ENCODE results near the gene BEST1. TPM values are rescaled to one million over a fixed set of nuclear protein-coding genes. Genes with fewer than 3 reads are reported as not detected.
A peak's percentile ranks its signal among the peaks of the same experiment; 100 is the strongest.

BEST1 gene
- total RNA-seq, 6 experiments from 2014 or later, result 0.92 to 2.0 (median 1.9) TPM

- Mint-ChIP-seq H3K36me3 (ENCODE audit: low read depth) (no peaks in the 10 kb centered on the region), H3K4me3 (peak overlapping the region; percentile 71), H3K4me1 (ENCODE audit: low read depth) (peaks cover 13% of the 10 kb centered on the region), H3K27me3 (ENCODE audit: insufficient read depth) (peaks cover 3% of the 10 kb centered on the region; the same call in 1 of the 2 replicates), H3K27ac (peak overlapping the region; percentile 88; the same call in 1 of the 2 replicates), H3K9me3 (no peaks in the 10 kb centered on the region)
- TF ChIP-seq CTCF (IDR thresholded peaks at IDR 0.05), result no peak; the same call in 1 of the 2 replicates
- DNase-seq, result no peak
Measured at GRCh38 chr11:61955422-61956135, 5.4 kb downstream of the BEST1 start.

- DNase-seq, result no peak
- Mint-ChIP-seq H3K4me1 (ENCODE audit: low read depth) (peaks cover 16% of the 10 kb centered on the region), H3K9me3 (no peaks in the 10 kb centered on the region), H3K27me3 (ENCODE audit: insufficient read depth) (peaks cover 3% of the 10 kb centered on the region; the same call in 1 of the 2 replicates), H3K4me3 (peak overlapping the region; percentile 47; the same call in 1 of the 2 replicates), H3K36me3 (ENCODE audit: low read depth) (no peaks in the 10 kb centered on the region), H3K27ac (no peak overlapping the region)
- TF ChIP-seq CTCF (IDR thresholded peaks at IDR 0.05), result no peak
Measured at GRCh38 chr11:61956191-61957020, 6.3 kb downstream of the BEST1 start.

GRCh38 chr11:61957021-61957770 is 7.0 kb downstream of the BEST1 start:
- no peak for TF ChIP-seq CTCF (IDR thresholded peaks at IDR 0.05)
- H3K4me3 Mint-ChIP-seq, result no peak overlapping the region
- H3K9me3 Mint-ChIP-seq, result no peaks in the 10 kb centered on the region
- no peaks in the 10 kb centered on the region for H3K36me3 Mint-ChIP-seq (ENCODE audit: low read depth)
- no peak for DNase-seq
- H3K27me3 Mint-ChIP-seq (ENCODE audit: insufficient read depth), result peaks cover 9% of the 10 kb centered on the region
- H3K27ac Mint-ChIP-seq, result no peak overlapping the region
- peaks cover 23% of the 10 kb centered on the region for H3K4me1 Mint-ChIP-seq (ENCODE audit: low read depth)

GRCh38 chr11:61958590-61958989 is 8.4 kb downstream of the BEST1 start:
- no peak for DNase-seq
- Mint-ChIP-seq H3K27ac (no peak overlapping the region; the same call in 1 of the 2 replicates), H3K36me3 (ENCODE audit: low read depth) (peaks cover 12% of the 10 kb centered on the region), H3K27me3 (ENCODE audit: insufficient read depth) (peaks cover 14% of the 10 kb centered on the region), H3K9me3 (no peaks in the 10 kb centered on the region), H3K4me3 (no peak overlapping the region), H3K4me1 (ENCODE audit: low read depth) (peaks cover 37% of the 10 kb centered on the region)
- TF ChIP-seq CTCF (IDR thresholded peaks at IDR 0.05), result no peak

- no peaks in the 10 kb centered on the region for H3K9me3 Mint-ChIP-seq
- H3K27me3 Mint-ChIP-seq (ENCODE audit: insufficient read depth), result peaks cover 16% of the 10 kb centered on the region
- no peak for TF ChIP-seq CTCF (IDR thresholded peaks at IDR 0.05)
- no peak overlapping the region for H3K27ac Mint-ChIP-seq
- peaks cover 17% of the 10 kb centered on the region for H3K36me3 Mint-ChIP-seq (ENCODE audit: low read depth)
- H3K4me3 Mint-ChIP-seq, result no peak overlapping the region
- H3K4me1 Mint-ChIP-seq (ENCODE audit: low read depth), result peaks cover 40% of the 10 kb centered on the region
- no peak for DNase-seq
Measured at GRCh38 chr11:61959114-61959513, 9.0 kb downstream of the BEST1 start.

Data from HFFc6 (cell line).